Activated T-cell treated with anti-CD3 and anti-CD28 coated beads, Interleukin-2, amount 50 U/mL, for 4 hours (primary cell): ENCODE measurements around the gene XYLB. TPM values are rescaled to one million over a fixed set of nuclear protein-coding genes. Genes with fewer than 3 reads are reported as not detected.
A peak's percentile ranks its signal among the peaks of the same experiment; 100 is the strongest.
"Not testable (repeated sequence)": the region's sequence is repeated elsewhere in the genome, so short reads cannot be mapped to it uniquely, and the experiment has no call there.

Experiments used
- ATAC-seq, 2 donors: fragments of 200-7000 bp; cut with Tn5 transposase; one replicate each; pipeline ENCODE4 v1.10.0; 2021
- DNase-seq: peaks from one replicate; pipeline ENCODE4 v3.0.0-alpha.2; 2020
- H3K27me3 Mint-ChIP-seq: one replicate; pipeline ENCODE4 v1.8.0; 2021; ENCODE audit warnings: low read depth, mixed read lengths
- H3K36me3 Mint-ChIP-seq: one replicate; pipeline ENCODE4 v1.8.0; 2022; ENCODE audit warnings: mixed read lengths; ENCODE audit not compliant: insufficient read depth
- H3K4me1 Mint-ChIP-seq: one replicate; pipeline ENCODE4 v1.8.0; 2021; ENCODE audit warnings: low read depth, mixed read lengths
- H3K4me3 Mint-ChIP-seq: one replicate; pipeline ENCODE4 v1.8.0; 2021; ENCODE audit warnings: mild to moderate bottlenecking, moderate library complexity, mixed read lengths
- H3K9me3 Mint-ChIP-seq: one replicate; pipeline ENCODE4 v1.8.0; 2021; ENCODE audit warnings: mixed read lengths
- total RNA-seq, 3 donors: library from RNA; stranded (reverse); gene quantifications; one replicate each; pipeline ENCODE4 v1.2.1, GENCODE V29; 2021

Gene XYLB
- total RNA-seq, 3 donors from 2014 or later: 4.2 to 6.4 (median 5.9) TPM

GRCh38 chr3:38315488-38316230 lies 30.9 kb upstream of the XYLB start:
- DNase-seq: no peak
- Mint-ChIP-seq H3K36me3 (no peaks in the 10 kb centered on the region), H3K4me1 (no peaks in the 10 kb centered on the region), H3K9me3 (no peaks in the 10 kb centered on the region), H3K4me3 (no peak overlapping the region), H3K27me3 (peaks cover 3% of the 10 kb centered on the region)
- ATAC-seq: no peak

GRCh38 chr3:38316356-38317191 lies 30.0 kb upstream of the XYLB start:
- ATAC-seq (peak in 1 of 2 donors; percentile 18), DNase-seq (no peak)
- Mint-ChIP-seq H3K27me3 (peaks cover 3% of the 10 kb centered on the region), H3K4me3 (no peak overlapping the region), H3K36me3 (no peaks in the 10 kb centered on the region), H3K4me1 (no peaks in the 10 kb centered on the region), H3K9me3 (no peaks in the 10 kb centered on the region)

- Mint-ChIP-seq H3K4me3 (no peak overlapping the region), H3K9me3 (no peaks in the 10 kb centered on the region), H3K36me3 (no peaks in the 10 kb centered on the region), H3K4me1 (no peaks in the 10 kb centered on the region), H3K27me3 (peaks cover 3% of the 10 kb centered on the region)
- no peak for DNase-seq
- no peak for ATAC-seq
Observed at GRCh38 chr3:38317192-38317759, 29.3 kb upstream of the XYLB start.

- Mint-ChIP-seq H3K4me1 (no peaks in the 10 kb centered on the region), H3K9me3 (no peaks in the 10 kb centered on the region), H3K4me3 (no peak overlapping the region), H3K27me3 (no peaks in the 10 kb centered on the region), H3K36me3 (no peaks in the 10 kb centered on the region)
- DNase-seq (no peak), ATAC-seq (no peak)
Observed at GRCh38 chr3:38318766-38319671, 27.6 kb upstream of the XYLB start.

GRCh38 chr3:38320638-38321037 lies 25.9 kb upstream of the XYLB start:
- H3K4me1 Mint-ChIP-seq, H3K4me3 Mint-ChIP-seq, H3K27me3 Mint-ChIP-seq, ATAC-seq, H3K9me3 Mint-ChIP-seq, DNase-seq, H3K36me3 Mint-ChIP-seq: not testable (repeated sequence)

- no peak for ATAC-seq
- H3K36me3 Mint-ChIP-seq: no peaks in the 10 kb centered on the region
- no peak overlapping the region for H3K4me3 Mint-ChIP-seq
- H3K4me1 Mint-ChIP-seq: no peaks in the 10 kb centered on the region
- peaks cover 6% of the 10 kb centered on the region for H3K27me3 Mint-ChIP-seq
- H3K9me3 Mint-ChIP-seq: no peaks in the 10 kb centered on the region
- no peak for DNase-seq
Observed at GRCh38 chr3:38323060-38323459, 23.5 kb upstream of the XYLB start.

- Mint-ChIP-seq H3K4me1 (no peaks in the 10 kb centered on the region), H3K9me3 (no peaks in the 10 kb centered on the region), H3K4me3 (no peak overlapping the region), H3K27me3 (peaks cover 6% of the 10 kb centered on the region), H3K36me3 (no peaks in the 10 kb centered on the region)
- no peak for DNase-seq
- ATAC-seq: no peak
Observed at GRCh38 chr3:38325256-38325655, 21.3 kb upstream of the XYLB start.

GRCh38 chr3:38327335-38328009 lies 19.1 kb upstream of the XYLB start:
- H3K9me3 Mint-ChIP-seq: no peaks in the 10 kb centered on the region
- no peak for DNase-seq

GRCh38 chr3:38331257-38332022 lies 15.1 kb upstream of the XYLB start:
- Mint-ChIP-seq H3K27me3 (peaks cover 19% of the 10 kb centered on the region), H3K36me3 (no peaks in the 10 kb centered on the region), H3K4me3 (no peak overlapping the region), H3K4me1 (no peaks in the 10 kb centered on the region), H3K9me3 (no peaks in the 10 kb centered on the region)
- ATAC-seq: no peak
- DNase-seq: no peak

More at GRCh38 chr3:38327335-38328009, 19.1 kb upstream of the XYLB start:
- no peaks in the 10 kb centered on the region for H3K4me1 Mint-ChIP-seq
- no peak overlapping the region for H3K4me3 Mint-ChIP-seq
- H3K36me3 Mint-ChIP-seq: no peaks in the 10 kb centered on the region
- ATAC-seq: no peak
- H3K27me3 Mint-ChIP-seq: peaks cover 9% of the 10 kb centered on the region

- Mint-ChIP-seq H3K4me1 (no peaks in the 10 kb centered on the region), H3K27me3 (peaks cover 15% of the 10 kb centered on the region), H3K9me3 (no peaks in the 10 kb centered on the region), H3K36me3 (no peaks in the 10 kb centered on the region), H3K4me3 (no peak overlapping the region)
- ATAC-seq: no peak
- DNase-seq: no peak
Observed at GRCh38 chr3:38332201-38332600, 14.4 kb upstream of the XYLB start.

GRCh38 chr3:38334142-38335055 lies 12.2 kb upstream of the XYLB start:
- ATAC-seq: no peak
- no peak for DNase-seq
- Mint-ChIP-seq H3K36me3 (no peaks in the 10 kb centered on the region), H3K4me3 (no peak overlapping the region), H3K4me1 (no peaks in the 10 kb centered on the region), H3K9me3 (no peaks in the 10 kb centered on the region), H3K27me3 (peaks cover 15% of the 10 kb centered on the region)

- H3K27me3 Mint-ChIP-seq: peaks cover 17% of the 10 kb centered on the region
- DNase-seq: no peak
- no peaks in the 10 kb centered on the region for H3K9me3 Mint-ChIP-seq
- ATAC-seq: no peak
- H3K4me1 Mint-ChIP-seq: no peaks in the 10 kb centered on the region
- no peak overlapping the region for H3K4me3 Mint-ChIP-seq
- H3K36me3 Mint-ChIP-seq: no peaks in the 10 kb centered on the region
Observed at GRCh38 chr3:38335263-38335662, 11.3 kb upstream of the XYLB start.
